ENCODE results near the gene NFIB. TPM values are rescaled to one million over a fixed set of nuclear protein-coding genes. Genes with fewer than 3 reads are reported as not detected.

Gene NFIB
- total RNA-seq, 2 experiments from 2014 or later: 13.7 to 25.1 TPM

GRCh38 chr9:14097215-14097614, 216.7 kb downstream of the NFIB start:
- Histone ChIP-seq H3K4me1 (ENCODE audit: insufficient read depth, low read length, poor library complexity, severe bottlenecking) (no peaks in the 10 kb centered on the region), H3K27ac (ENCODE audit: low read depth, low read length, poor library complexity, severe bottlenecking) (no peak overlapping the region), H4K20me1 (ENCODE audit: insufficient read depth, low read length) (no peaks in the 10 kb centered on the region), H3K4me3 (ENCODE audit: low read depth, low read length, poor library complexity, severe bottlenecking) (no peak overlapping the region), H3K4me2 (ENCODE audit: low read length) (no peak overlapping the region), H3K9me2 (ENCODE audit: insufficient read depth, low read length) (no peaks in the 10 kb centered on the region), H2AFZ (ENCODE audit: low read length) (no peak overlapping the region), H3K79me2 (ENCODE audit: insufficient read depth, low read depth, low read length) (no peaks in the 10 kb centered on the region), H3K9me3 (ENCODE audit: low read length) (no peaks in the 10 kb centered on the region), H3K36me3 (ENCODE audit: insufficient read depth, low read length) (no peaks in the 10 kb centered on the region)
- DNase-seq (ENCODE audit: low spot score): no peak
- BruUV-seq (replicated peaks): no TSS peak
- CTCF ChIA-PET (ENCODE audit: unreplicated experiment): no interaction called here
- intact Hi-C loops (cut with micrococcal nuclease; ENCODE audit: unreplicated experiment): loop anchor here (2.0 kb wide), 1 partner anchor 34 kb away; no protein-coding TSS in a partner anchor
- TF ChIP-seq EZH2phosphoT487 (IDR thresholded peaks at IDR 0.05; ENCODE audit: borderline replicate concordance, low read depth, low read length) (no peak), CTCF (conservative IDR thresholded peaks at IDR 0.05; ENCODE audit: low read length) (no peak)
- POLR2A ChIA-PET: interaction anchor here (0.9 to 1.4 kb wide), 3 partner anchors 10 to 214 kb away, joined by 3 read pairs; no protein-coding TSS in a partner anchor

GRCh38 chr9:14096258-14096922, 217.6 kb downstream of the NFIB start:
- Histone ChIP-seq H3K4me3 (ENCODE audit: low read depth, low read length, poor library complexity, severe bottlenecking) (no peak overlapping the region), H3K9me2 (ENCODE audit: insufficient read depth, low read length) (0 out of 2 replicates have a peak, but pooled peaks cover 4% of the 10 kb centered on the region), H3K79me2 (ENCODE audit: insufficient read depth, low read depth, low read length) (no peaks in the 10 kb centered on the region), H3K27ac (ENCODE audit: low read depth, low read length, poor library complexity, severe bottlenecking) (no peak overlapping the region), H2AFZ (ENCODE audit: low read length) (no peak overlapping the region), H3K4me2 (ENCODE audit: low read length) (no peak overlapping the region), H3K4me1 (ENCODE audit: insufficient read depth, low read length, poor library complexity, severe bottlenecking) (no peaks in the 10 kb centered on the region), H3K9me3 (ENCODE audit: low read length) (no peaks in the 10 kb centered on the region), H4K20me1 (ENCODE audit: insufficient read depth, low read length) (no peaks in the 10 kb centered on the region), H3K36me3 (ENCODE audit: insufficient read depth, low read length) (no peaks in the 10 kb centered on the region)
- no peak for TF ChIP-seq EZH2phosphoT487 (IDR thresholded peaks at IDR 0.05; ENCODE audit: borderline replicate concordance, low read depth, low read length)
- no peak for TF ChIP-seq CTCF (conservative IDR thresholded peaks at IDR 0.05; ENCODE audit: low read length)
- ChIA-PET POLR2A (interaction anchor here (0.7 kb wide), 1 partner anchor 30 kb away, joined by 3 read pairs; no protein-coding TSS in a partner anchor), CTCF (ENCODE audit: unreplicated experiment) (no interaction called here)
- intact Hi-C loops (cut with micrococcal nuclease; ENCODE audit: unreplicated experiment): loop anchor here (2.0 kb wide), 1 partner anchor 34 kb away; no protein-coding TSS in a partner anchor
- BruUV-seq (replicated peaks): no TSS peak
- DNase-seq (ENCODE audit: low spot score): no peak

- BruUV-seq (replicated peaks): no TSS peak
- H3K4me3 ChIP-seq (ENCODE audit: low read depth, low read length, poor library complexity, severe bottlenecking): no peak overlapping the region
- no peaks in the 10 kb centered on the region for H4K20me1 ChIP-seq (ENCODE audit: insufficient read depth, low read length)
- H3K9me2 ChIP-seq (ENCODE audit: insufficient read depth, low read length): peaks cover 4% of the 10 kb centered on the region; the same call in 1 of the 2 replicates
- no peak overlapping the region for H3K27ac ChIP-seq (ENCODE audit: low read depth, low read length, poor library complexity, severe bottlenecking)
- ChIA-PET CTCF (ENCODE audit: unreplicated experiment) (no interaction called here), POLR2A (no interaction called here)
- H3K9me3 ChIP-seq (ENCODE audit: low read length): no peaks in the 10 kb centered on the region
- no peaks in the 10 kb centered on the region for H3K79me2 ChIP-seq (ENCODE audit: insufficient read depth, low read depth, low read length)
- intact Hi-C loops (cut with micrococcal nuclease; ENCODE audit: unreplicated experiment): no loop called here
- no peaks in the 10 kb centered on the region for H3K4me1 ChIP-seq (ENCODE audit: insufficient read depth, low read length, poor library complexity, severe bottlenecking)
- no peak overlapping the region for H3K4me2 ChIP-seq (ENCODE audit: low read length)
- TF ChIP-seq EZH2phosphoT487 (IDR thresholded peaks at IDR 0.05; ENCODE audit: borderline replicate concordance, low read depth, low read length): no peak
- no peak for TF ChIP-seq CTCF (conservative IDR thresholded peaks at IDR 0.05; ENCODE audit: low read length)
- H3K36me3 ChIP-seq (ENCODE audit: insufficient read depth, low read length): no peaks in the 10 kb centered on the region
- no peak for DNase-seq (ENCODE audit: low spot score)
- H2AFZ ChIP-seq (ENCODE audit: low read length): no peak overlapping the region
Observed at GRCh38 chr9:14095277-14095676, 218.7 kb downstream of the NFIB start.
